Breast epithelium (tissue), 4 donors: ENCODE measurements around the gene EHMT1. TPM values are rescaled to one million over a fixed set of nuclear protein-coding genes. Genes with fewer than 3 reads are reported as not detected.

Experiments used
- DNase-seq, 2 donors: peaks; one replicate each; pipeline ENCODE4 v3.0.0-alpha.2; 2019; ENCODE audit warnings: low spot score in 2 of 2
- H3K27ac ChIP-seq, 2 donors: fragments of 200-600 bp; sonication (generic) in 1 of 2; one replicate each; pipeline ENCODE4 v1.5.1; 2016 to 2019; ENCODE audit warnings: mild to moderate bottlenecking in 1 of 2
- H3K27me3 ChIP-seq, 2 donors: fragments of 200-600 bp; sonication (generic) in 1 of 2; one replicate each; pipeline versions ENCODE4 v1.5.1 to v1.6.0; 2017 to 2019; ENCODE audit warnings: control low read depth in 1 of 2, mild to moderate bottlenecking in 1 of 2
- H3K36me3 ChIP-seq: fragments of 200-600 bp; one replicate; pipeline ENCODE4 v1.5.1; 2019
- H3K4me1 ChIP-seq, 2 donors: fragments of 200-600 bp; sonication (generic); one replicate each; pipeline ENCODE4 v1.5.1; 2016 to 2019; ENCODE audit warnings: control low read depth in 1 of 2
- H3K4me3 ChIP-seq, 3 donors: fragments of 200-600 bp; sonication (generic); 1 replicate in 2 of 3; 2 replicates in 1 of 3; pipeline ENCODE4 v1.5.1; 2016 to 2019; ENCODE audit warnings: mild to moderate bottlenecking in 3 of 3, moderate library complexity in 2 of 3
- H3K9me3 ChIP-seq, 2 donors: fragments of 200-600 bp; sonication (generic) in 1 of 2; one replicate each; pipeline ENCODE4 v1.5.1; 2016 to 2019; ENCODE audit warnings: control low read depth in 1 of 2
- CTCF ChIP-seq, 3 donors: fragments of 450-650 bp; IDR thresholded peaks; one replicate each; pipeline ENCODE4 v1.5.1; 2016 to 2017; ENCODE audit warnings: antibody characterized with exemption in 3 of 3, mild to moderate bottlenecking in 3 of 3, moderate library complexity in 3 of 3
- POLR2A ChIP-seq: fragments of 450-650 bp; IDR thresholded peaks from one replicate; pipeline ENCODE4 v1.6.1; 2016; ENCODE audit warnings: antibody characterized with exemption, mild to moderate bottlenecking, moderate library complexity
- POLR2AphosphoS5 ChIP-seq, 3 donors: sonication (generic); formaldehyde crosslinking; IDR thresholded peaks; one replicate each; pipeline ENCODE4 v1.6.1; 2017; ENCODE audit warnings: antibody characterized with exemption in 3 of 3
- intact Hi-C: fragments of 100-400 bp; cut with DNase I; formaldehyde crosslinking; loops from one replicate; pipeline ENCODE4 v1.15.1; 2023; ENCODE audit warnings: low total_unique reads
- total RNA-seq, 3 donors: library from RNA; depleted of rRNA; stranded (reverse); fragments of >200 nt; gene quantifications; one replicate each; pipeline ENCODE4 v1.1.0, GENCODE V29; 2016

EHMT1 gene
- total RNA-seq, 3 donors from 2014 or later = 63.7 to 113 (median 91.2) TPM

GRCh38 chr9:137707361-137707760 lies 88.6 kb downstream of the EHMT1 start:
- Histone ChIP-seq H3K27ac (no peak overlapping the region), H3K36me3 (no peaks in the 10 kb centered on the region), H3K4me3 (no peak overlapping the region), H3K4me1 (peaks cover 0 to 5% of the 10 kb centered on the region in 2 donors), H3K9me3 (peaks cover 9 to 12% of the 10 kb centered on the region in 2 donors), H3K27me3 (no peaks in the 10 kb centered on the region)
- TF ChIP-seq CTCF (IDR thresholded peaks at IDR 0.05) (no peak), POLR2AphosphoS5 (IDR thresholded peaks at IDR 0.05) (no peak), POLR2A (no peak)
- no peak for DNase-seq
- intact Hi-C loops = no loop called here

- no peaks in the 10 kb centered on the region for H3K36me3 ChIP-seq
- peak overlapping the region; percentile 29 to 69 for H3K27ac ChIP-seq
- no peaks in the 10 kb centered on the region for H3K27me3 ChIP-seq
- H3K9me3 ChIP-seq = no peaks in the 10 kb centered on the region
- peak in 1 of 2 donors; percentile 48 for DNase-seq
- intact Hi-C loops = no loop called here
- TF ChIP-seq POLR2AphosphoS5 (IDR thresholded peaks at IDR 0.05) = no peak
- no peak for TF ChIP-seq POLR2A
- TF ChIP-seq CTCF (IDR thresholded peaks at IDR 0.05) = no peak
- H3K4me3 ChIP-seq = no peak overlapping the region
- peaks cover 0 to 5% of the 10 kb centered on the region in 2 donors for H3K4me1 ChIP-seq
Measured at GRCh38 chr9:137708590-137709284, 89.9 kb downstream of the EHMT1 start.

GRCh38 chr9:137709411-137710101 lies 90.8 kb downstream of the EHMT1 start:
- Histone ChIP-seq H3K27ac (peak overlapping the region; percentile 29 to 69), H3K4me3 (no peak overlapping the region), H3K27me3 (no peaks in the 10 kb centered on the region), H3K36me3 (no peaks in the 10 kb centered on the region), H3K4me1 (peaks cover 0 to 5% of the 10 kb centered on the region in 2 donors), H3K9me3 (no peaks in the 10 kb centered on the region)
- intact Hi-C loops = no loop called here
- DNase-seq = no peak
- TF ChIP-seq CTCF (IDR thresholded peaks at IDR 0.05) = no peak
- no peak for TF ChIP-seq POLR2A
- no peak for TF ChIP-seq POLR2AphosphoS5 (IDR thresholded peaks at IDR 0.05)

- no peak overlapping the region for H3K4me3 ChIP-seq
- intact Hi-C loops = no loop called here
- no peaks in the 10 kb centered on the region for H3K27me3 ChIP-seq
- H3K4me1 ChIP-seq = peaks cover 0 to 3% of the 10 kb centered on the region in 2 donors
- no peak for DNase-seq
- no peaks in the 10 kb centered on the region for H3K9me3 ChIP-seq
- H3K36me3 ChIP-seq = no peaks in the 10 kb centered on the region
- no peak overlapping the region for H3K27ac ChIP-seq
- TF ChIP-seq CTCF (IDR thresholded peaks at IDR 0.05) = no peak
- no peak for TF ChIP-seq POLR2A
- no peak for TF ChIP-seq POLR2AphosphoS5 (IDR thresholded peaks at IDR 0.05)
Measured at GRCh38 chr9:137710704-137711103, 91.9 kb downstream of the EHMT1 start.

- Histone ChIP-seq H3K9me3 (no peaks in the 10 kb centered on the region), H3K4me3 (no peak overlapping the region), H3K27ac (no peak overlapping the region), H3K4me1 (no peaks in the 10 kb centered on the region), H3K36me3 (peaks cover under 1% of the 10 kb centered on the region), H3K27me3 (no peaks in the 10 kb centered on the region)
- TF ChIP-seq POLR2A (no peak), CTCF (IDR thresholded peaks at IDR 0.05) (no peak), POLR2AphosphoS5 (IDR thresholded peaks at IDR 0.05) (no peak)
- DNase-seq = no peak
- intact Hi-C loops = no loop called here
Measured at GRCh38 chr9:137711678-137712105, 92.9 kb downstream of the EHMT1 start.
